HepG2 (cell line): ENCODE measurements around the gene DOCK9. TPM values are rescaled to one million over a fixed set of nuclear protein-coding genes. Genes with fewer than 3 reads are reported as not detected.
A peak's percentile ranks its signal among the peaks of the same experiment; 100 is the strongest.

Experiments used
- ATAC-seq: fragments of 200-7000 bp; cut with Tn5 transposase; 3 replicates; pipeline ENCODE4 v1.9.1; 2020; ENCODE audit warnings: mild to moderate bottlenecking, moderate library complexity
- BruUV-seq: library from RNA; stranded (reverse); fragments of 400-500 nt; replicated peaks from 2 replicates; lab custom pipeline; 2021; lab: Mats Ljungman, UMichigan
- CTCF ChIA-PET: fragments of 300-600 bp; formaldehyde crosslinking; extraction: SDS; loops from one replicate; lab custom pipeline; 2021; ENCODE audit warnings: low total read pairs, inconsistent platforms, low intra/inter-chr PET ratio; lab: Yijun Ruan, JAX
- POLR2A ChIA-PET: fragments of 350-600 bp; sonication (Branson Sonifier 250); formaldehyde crosslinking; loops from one replicate; lab custom pipeline; 2020; ENCODE audit warnings: antibody characterized with exemption, inconsistent platforms; lab: Yijun Ruan, JAX
- DNase-seq: peaks from one replicate; pipeline ENCODE4 v3.0.0-alpha.2; 2015; ENCODE audit warnings: low spot score
- FAIRE-seq: peaks from 3 replicates; lab custom pipeline; 2011; peaks lifted over from hg19 to GRCh38; lab: Jason Lieb, UNC
- H2AFZ ChIP-seq: one replicate; pipeline ENCODE4 v1.6.1; 2011; ENCODE audit warnings: low read length, inconsistent platforms
- H3K27ac ChIP-seq: fragments of 300-600 bp; 3 replicates; pipeline ENCODE4 v1.8.0; 2011; ENCODE audit warnings: mixed run types, mild to moderate bottlenecking, mixed read lengths, low read length, inconsistent platforms; ENCODE audit not compliant: insufficient read depth; ENCODE audit errors: extremely low read length
- H3K27me3 ChIP-seq, 2 experiments: fragments of 200-600 bp in 1 of 2; 2 replicates in 1 of 2; 3 replicates in 1 of 2; pipeline versions ENCODE4 v1.6.0 to v1.8.0; 2011; ENCODE audit warnings: low read length in 2 of 2, mild to moderate bottlenecking in 2 of 2, moderate library complexity in 2 of 2, inconsistent platforms in 1 of 2; ENCODE audit not compliant: insufficient read depth in 2 of 2, control insufficient read depth in 1 of 2
- H3K36me3 ChIP-seq, 2 experiments: fragments of 200-600 bp in 1 of 2; replicated peaks in 1 of 2; 2 replicates in 1 of 2; 3 replicates in 1 of 2; pipeline versions ENCODE4 v1.5.1 to v1.8.0; 2011; ENCODE audit warnings: low read length in 2 of 2, inconsistent platforms in 1 of 2; ENCODE audit not compliant: insufficient read depth in 2 of 2, control insufficient read depth in 1 of 2
- H3K4me1 ChIP-seq: 2 replicates; pipeline ENCODE4 v1.5.1; 2012; ENCODE audit warnings: low read length, inconsistent platforms; ENCODE audit not compliant: insufficient read depth
- H3K4me2 ChIP-seq: 2 replicates; pipeline ENCODE4 v1.6.0; 2011; ENCODE audit warnings: low read depth, low read length, inconsistent platforms
- H3K4me3 ChIP-seq, 3 experiments: fragments of 200-600 bp in 1 of 3; sonication (generic), shearing (Covaris generic) in 1 of 3; replicated peaks in 1 of 3; 2 replicates each; pipeline ENCODE4 v1.5.1; 2011 to 2016; ENCODE audit warnings: low read length in 3 of 3, inconsistent platforms in 2 of 3, low read depth in 2 of 3, mild to moderate bottlenecking in 2 of 3, control low read depth in 1 of 3, mixed read lengths in 1 of 3; ENCODE audit not compliant: insufficient read depth in 1 of 3
- H3K79me2 ChIP-seq: one replicate; pipeline ENCODE4 v1.6.1; 2011; ENCODE audit warnings: low read length, inconsistent platforms; ENCODE audit not compliant: insufficient read depth
- H3K9ac ChIP-seq: 2 replicates; pipeline ENCODE4 v1.6.0; 2011; ENCODE audit warnings: mild to moderate bottlenecking, low read depth, low read length, inconsistent platforms; ENCODE audit not compliant: insufficient read depth
- H3K9me3 ChIP-seq: 2 replicates; pipeline ENCODE4 v1.5.1; 2012; ENCODE audit warnings: mild to moderate bottlenecking, low read length
- H4K20me1 ChIP-seq: 2 replicates; pipeline ENCODE4 v1.6.0; 2011; ENCODE audit warnings: inconsistent platforms, mild to moderate bottlenecking, low read length, moderate library complexity; ENCODE audit not compliant: insufficient read depth
- CCAR2 ChIP-seq: fragments of 200-400 bp; formaldehyde crosslinking; optimal IDR thresholded peaks from 2 replicates; pipeline ENCODE3; 2018; ENCODE audit warnings: low read depth, mild to moderate bottlenecking, low read length, moderate library complexity
- ZFAT ChIP-seq: sonication (generic); formaldehyde crosslinking; conservative IDR thresholded peaks from 2 replicates; pipeline ENCODE4 v1.8.1; 2023; ENCODE audit warnings: missing genetic modification reagents, inconsistent platforms
- ZNF572 ChIP-seq: sonication (generic); formaldehyde crosslinking; IDR thresholded peaks from 2 replicates; pipeline ENCODE4 v1.5.1; 2020; ENCODE audit warnings: mild to moderate bottlenecking, missing genetic modification reagents
- ZNF577 ChIP-seq: sonication (generic); formaldehyde crosslinking; IDR thresholded peaks from 2 replicates; pipeline ENCODE4 v1.4.0; 2020; ENCODE audit warnings: mild to moderate bottlenecking, low read depth, missing genetic modification reagents, borderline replicate concordance
- WGBS: methylation state at CpG from one replicate; pipeline ENCODE4 v1.1.6; 2017; ENCODE audit warnings: low lambda C conversion rate; 5-methylcytosine and 5-hydroxymethylcytosine counted together
- in situ Hi-C: cut with HindIII; loops from 2 replicates; pipeline ENCODE4 v1.10.0; 2017; ENCODE audit warnings: low pct_unique_long_range_greater_than_20kb; ENCODE audit not compliant: extremely low pct_ligation_motif_present
- intact Hi-C: fragments of 100-400 bp; cut with micrococcal nuclease; formaldehyde crosslinking; loops from one replicate; pipeline ENCODE4 v1.10.0; 2022; ENCODE audit not compliant: unreplicated experiment
- polyA plus RNA-seq, 8 experiments: library from polyadenylated mRNA; depleted of rRNA in 3 of 8; stranded (reverse) in 7 of 8; unstranded in 1 of 8; fragments of >200 nt; fragmentation: Illumina TruSeq in 4 of 8; extraction: Trizol in 4 of 8; gene quantifications; 2 replicates each; pipeline versions ENCODE4 v1.2.1 to v1.2.3, GENCODE V29; 2011 to 2016; ENCODE audit warnings: low read depth in 4 of 8, missing spikeins in 1 of 8, mixed read lengths in 1 of 8; ENCODE audit not compliant: insufficient read depth in 1 of 8
- total RNA-seq, 5 experiments: library from RNA; depleted of rRNA; stranded (reverse); fragments of >200 nt; fragmentation: Illumina TruSeq; extraction: Trizol; gene quantifications; 2 replicates each; pipeline ENCODE4 v1.2.3, GENCODE V29; 2016; ENCODE audit warnings: low read depth in 1 of 5

The DOCK9 gene
- total and polyA plus RNA-seq, 2 of the 13 experiments (the other 11 are each of a cell fraction or from before 2014, with no cell fraction given) = 0.44 to 0.97 TPM

GRCh38 chr13:98751861-98752466 is 225.9 kb downstream of the DOCK9 start:
- 70% methylated on average over 2 of the region's 36 CpGs for WGBS
- ATAC-seq (peak; percentile 40), FAIRE-seq (no peak), DNase-seq (no peak)
- TF ChIP-seq ZNF572 (CRISPR knock-in tag) = 0 out of 2 replicates have a peak, but pooled peaks have one; percentile 28
- TF ChIP-seq ZNF577 (CRISPR knock-in tag) = no peak
- H3K36me3 ChIP-seq = no peaks in the 10 kb centered on the region
- H2AFZ ChIP-seq = no peak overlapping the region
- H3K27ac ChIP-seq = no peak overlapping the region
- H3K4me2 ChIP-seq = peak overlapping the region; percentile 50
- H3K79me2 ChIP-seq = no peaks in the 10 kb centered on the region
- intact Hi-C loops (no loop called here), in situ Hi-C loops (no loop called here)
- ChIA-PET CTCF (no interaction called here), POLR2A (no interaction called here)
- peaks cover 7 to 16% of the 10 kb centered on the region in 2 experiments for H3K27me3 ChIP-seq
- peaks cover 22% of the 10 kb centered on the region for H3K4me1 ChIP-seq
- no TSS peak for BruUV-seq
- no peaks in the 10 kb centered on the region for H3K9me3 ChIP-seq
- no peaks in the 10 kb centered on the region for H4K20me1 ChIP-seq
- peak overlapping the region in 1 of 3 experiments; percentile 46; a peak in 2 of 6 replicates for H3K4me3 ChIP-seq
- no peak overlapping the region for H3K9ac ChIP-seq

DNA sequence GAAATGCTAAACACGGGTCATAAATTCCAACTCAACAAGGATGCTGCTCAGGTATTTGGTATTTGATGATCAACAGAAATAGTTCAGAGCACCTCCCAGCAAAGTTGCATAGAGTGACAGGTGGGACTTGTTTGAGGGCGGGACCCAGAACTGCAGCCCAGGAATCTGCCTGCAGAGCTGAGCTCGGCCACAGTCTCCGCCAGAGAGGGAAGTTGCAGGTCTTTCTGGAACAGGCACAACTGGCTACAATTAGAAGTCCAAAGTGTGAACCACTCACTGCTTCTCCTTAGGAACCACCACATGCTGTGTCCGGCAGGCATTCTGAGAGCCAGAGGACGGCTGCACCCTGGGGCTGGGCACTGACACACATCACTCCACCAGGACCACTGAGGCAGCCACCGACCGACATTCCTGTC is 226.5 kb downstream of the DOCK9 start:
- no peak overlapping the region for H3K27ac ChIP-seq
- FAIRE-seq = no peak
- no peak overlapping the region for H2AFZ ChIP-seq

More for the DNA sequence above, 226.5 kb downstream of the DOCK9 start:
- 5% methylated on average over 3 of the region's 8 CpGs for WGBS
- no peaks in the 10 kb centered on the region for H3K36me3 ChIP-seq
- intact Hi-C loops (no loop called here), in situ Hi-C loops (no loop called here)
- peaks cover 7 to 16% of the 10 kb centered on the region in 2 experiments for H3K27me3 ChIP-seq
- H3K79me2 ChIP-seq = no peaks in the 10 kb centered on the region
- no TSS peak for BruUV-seq
- ChIA-PET POLR2A (no interaction called here), CTCF (no interaction called here)
- TF ChIP-seq ZFAT (CRISPR knock-in tag) (no peak), CCAR2 (no peak)
- no peak overlapping the region for H3K9ac ChIP-seq
- no peaks in the 10 kb centered on the region for H3K9me3 ChIP-seq
- H3K4me1 ChIP-seq = peaks cover 28% of the 10 kb centered on the region
- peak overlapping the region; percentile 50; the same call in 1 of the 2 replicates for H3K4me2 ChIP-seq
- no peak overlapping the region for H3K4me3 ChIP-seq
- no peak for DNase-seq
- H4K20me1 ChIP-seq = no peaks in the 10 kb centered on the region
- peak; percentile 66 for ATAC-seq
